ENCODE data around the gene LDLR. TPM values are rescaled to one million over a fixed set of nuclear protein-coding genes. Genes with fewer than 3 reads are reported as not detected.

Gene LDLR
- total and polyA plus RNA-seq, 2 donors (not counting 3 experiments of a cell fraction or from before 2014, with no cell fraction given) = 142 to 174 TPM

DNA sequence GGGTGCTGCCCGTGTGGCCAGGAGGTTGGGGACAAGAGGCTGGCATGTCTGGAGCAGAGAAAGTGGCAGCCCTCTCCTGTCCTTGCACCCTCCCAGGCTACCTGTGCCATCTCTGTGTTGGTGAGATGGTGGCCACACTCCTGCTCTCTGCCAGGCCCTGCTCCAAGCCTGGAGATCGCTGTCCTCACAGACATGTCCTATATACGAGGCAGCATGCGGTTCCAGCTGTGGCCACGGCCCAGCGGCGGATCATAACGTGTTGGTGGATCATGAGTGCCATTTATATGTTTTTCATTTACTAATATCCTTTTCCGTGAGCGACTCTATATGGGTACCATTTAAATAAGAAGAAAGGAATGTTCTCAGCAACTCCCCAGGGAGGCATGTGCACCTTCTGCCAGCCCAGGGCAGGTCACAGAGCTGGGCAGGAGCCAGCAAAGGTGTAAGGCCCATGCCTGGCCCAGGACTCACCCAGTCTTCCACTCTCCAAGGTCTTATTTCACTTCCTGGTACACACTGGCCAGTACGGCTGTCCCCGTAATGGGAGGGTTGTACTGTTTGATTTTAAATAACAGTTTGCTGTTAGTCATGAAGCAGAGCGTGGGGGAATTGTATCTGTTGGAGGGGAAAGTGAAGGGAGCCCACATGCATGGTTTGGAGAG, 47.2 kb upstream of the LDLR start:
- no peak for FAIRE-seq
- Histone ChIP-seq H2AFZ (ENCODE audit: low read depth, low read length) (no peak overlapping the region), H3K4me1 (ENCODE audit: control insufficient read depth, extremely low read depth, insufficient read depth, low read length) (no peaks in the 10 kb centered on the region), H3K79me2 (ENCODE audit: control insufficient read depth, insufficient read depth, low read length) (peaks cover 2% of the 10 kb centered on the region), H3K4me2 (ENCODE audit: insufficient read depth, low read length) (no peak overlapping the region), H3K9me3 (replicated peaks; ENCODE audit: control insufficient read depth, insufficient read depth, low read length) (no peaks in the 10 kb centered on the region), H3K27me3 (ENCODE audit: control insufficient read depth in 2 of 2, insufficient read depth in 2 of 2, low read length in 2 of 2) (no peaks in the 10 kb centered on the region), H3K27ac (ENCODE audit: insufficient read depth, low read depth, low read length) (no peak overlapping the region), H3K4me3 (replicated peaks in 1 of 3; ENCODE audit: insufficient read depth in 1 of 3, low read depth in 1 of 3, low read length in 3 of 3) (no peak overlapping the region), H3K9me1 (replicated peaks; ENCODE audit: control insufficient read depth, extremely low read depth, insufficient read depth, low read length) (no peaks in the 10 kb centered on the region), H4K20me1 (replicated peaks; ENCODE audit: control insufficient read depth, extremely low read depth, insufficient read depth, low read length) (no peaks in the 10 kb centered on the region), H3K36me3 (ENCODE audit: control insufficient read depth in 2 of 2, extremely low read depth in 1 of 2, insufficient read depth in 2 of 2, low read length in 2 of 2) (peaks cover 9 to 23% of the 10 kb centered on the region in 2 experiments), H3K9ac (replicated peaks; ENCODE audit: extremely low read depth, insufficient read depth, low read length) (no peak overlapping the region)
- ChIA-PET CTCF (no interaction called here), POLR2A (no interaction called here)
- dilution Hi-C loops (cut with MboI; ENCODE audit: extremely low pct_ligation_motif_present, low sequenced_read_pairs) = no loop called here
- TF ChIP-seq, protein P1, sequence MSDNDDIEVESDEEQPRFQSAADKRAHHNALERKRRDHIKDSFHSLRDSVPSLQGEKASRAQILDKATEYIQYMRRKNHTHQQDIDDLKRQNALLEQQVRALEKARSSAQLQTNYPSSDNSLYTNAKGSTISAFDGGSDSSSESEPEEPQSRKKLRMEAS (IDR thresholded peaks at IDR 0.05; ENCODE audit: insufficient read depth, insufficient read length) = no peak
- TF ChIP-seq FOS (IDR thresholded peaks at IDR 0.05; ENCODE audit: borderline replicate concordance, insufficient read depth, low read length) (no peak), POLR2A (IDR thresholded peaks at IDR 0.05; ENCODE audit: low read depth, low read length) (no peak), EZH2 (IDR thresholded peaks at IDR 0.05; ENCODE audit: borderline replicate concordance, low read depth, low read length, severe bottlenecking) (no peak), JUN (IDR thresholded peaks at IDR 0.05; ENCODE audit: borderline replicate concordance, insufficient read depth, insufficient read length, low read depth) (no peak), MYC (IDR thresholded peaks at IDR 0.05; ENCODE audit: low read depth, low read length) (no peak), GATA2 (IDR thresholded peaks at IDR 0.05; ENCODE audit: insufficient read depth, insufficient read length, low read depth, low read length) (no peak), POLR2AphosphoS5 (IDR thresholded peaks at IDR 0.05; ENCODE audit: insufficient read depth, low read depth, low read length) (no peak)
- TF ChIP-seq, protein P2, sequence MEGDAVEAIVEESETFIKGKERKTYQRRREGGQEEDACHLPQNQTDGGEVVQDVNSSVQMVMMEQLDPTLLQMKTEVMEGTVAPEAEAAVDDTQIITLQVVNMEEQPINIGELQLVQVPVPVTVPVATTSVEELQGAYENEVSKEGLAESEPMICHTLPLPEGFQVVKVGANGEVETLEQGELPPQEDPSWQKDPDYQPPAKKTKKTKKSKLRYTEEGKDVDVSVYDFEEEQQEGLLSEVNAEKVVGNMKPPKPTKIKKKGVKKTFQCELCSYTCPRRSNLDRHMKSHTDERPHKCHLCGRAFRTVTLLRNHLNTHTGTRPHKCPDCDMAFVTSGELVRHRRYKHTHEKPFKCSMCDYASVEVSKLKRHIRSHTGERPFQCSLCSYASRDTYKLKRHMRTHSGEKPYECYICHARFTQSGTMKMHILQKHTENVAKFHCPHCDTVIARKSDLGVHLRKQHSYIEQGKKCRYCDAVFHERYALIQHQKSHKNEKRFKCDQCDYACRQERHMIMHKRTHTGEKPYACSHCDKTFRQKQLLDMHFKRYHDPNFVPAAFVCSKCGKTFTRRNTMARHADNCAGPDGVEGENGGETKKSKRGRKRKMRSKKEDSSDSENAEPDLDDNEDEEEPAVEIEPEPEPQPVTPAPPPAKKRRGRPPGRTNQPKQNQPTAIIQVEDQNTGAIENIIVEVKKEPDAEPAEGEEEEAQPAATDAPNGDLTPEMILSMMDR (IDR thresholded peaks at IDR 0.05; ENCODE audit: extremely low read depth in 1 of 2, insufficient read depth in 1 of 2, low read depth in 1 of 2, low read length in 2 of 2) = no peak
- BruUV-seq (replicated peaks) = no TSS peak
- intact Hi-C loops (cut with micrococcal nuclease) = no loop called here
- DNase-seq (ENCODE audit: low read depth, low spot score) = no peak

Measured in endothelial cell of umbilical vein (primary cell).